HepG2 (cell line): ENCODE measurements around the gene PMEL. TPM values are rescaled to one million over a fixed set of nuclear protein-coding genes. Genes with fewer than 3 reads are reported as not detected.

Experiments used
- ERF ChIP-seq: IDR thresholded peaks from 2 replicates; pipeline ENCODE4 v1.6.1; 2018; ENCODE audit warnings: missing biosample characterization, missing genetic modification reagents
- FOXC1 ChIP-seq: sonication (generic); formaldehyde crosslinking; IDR thresholded peaks from 2 replicates; pipeline ENCODE4 v1.8.0; 2022; ENCODE audit warnings: mild to moderate bottlenecking, missing genetic modification reagents, borderline replicate concordance
- GABPA ChIP-seq, 2 experiments: IDR thresholded peaks; 2 replicates each; pipeline ENCODE4 v1.6.1; 2011 to 2016; ENCODE audit warnings: low read depth in 2 of 2, low read length in 1 of 2, missing biosample characterization in 1 of 2, missing genetic modification characterization in 1 of 2
- GATAD2A ChIP-seq: IDR thresholded peaks from 2 replicates; pipeline ENCODE4 v1.6.1; 2016
- GZF1 ChIP-seq: sonication (generic); formaldehyde crosslinking; IDR thresholded peaks from 2 replicates; pipeline ENCODE4 v1.5.1; 2020; ENCODE audit warnings: mild to moderate bottlenecking, missing genetic modification reagents
- KAT2B ChIP-seq: fragments of 150-350 bp; IDR thresholded peaks from 2 replicates; pipeline ENCODE4 v1.6.1; 2014; ENCODE audit warnings: low read depth, low read length, borderline replicate concordance
- KDM5A ChIP-seq: fragments of 200-600 bp; sonication (generic); IDR thresholded peaks from 2 replicates; pipeline ENCODE4 v1.7.0; 2018; ENCODE audit warnings: antibody characterized with exemption, mild to moderate bottlenecking, low read length, borderline replicate concordance
- KLF11 ChIP-seq: IDR thresholded peaks from 2 replicates; pipeline ENCODE4 v1.6.1; 2016; ENCODE audit warnings: missing compliant biosample characterization
- MIER2 ChIP-seq: IDR thresholded peaks from 2 replicates; pipeline ENCODE4 v1.6.1; 2016; ENCODE audit warnings: missing biosample characterization, missing genetic modification reagents
- PAF1 ChIP-seq: IDR thresholded peaks from 2 replicates; pipeline ENCODE4 v1.6.1; 2016; ENCODE audit warnings: missing genetic modification reagents, missing compliant biosample characterization
- RAD51 ChIP-seq: fragments of 450-650 bp; IDR thresholded peaks from 2 replicates; pipeline ENCODE4 v1.6.1; 2016; ENCODE audit warnings: borderline replicate concordance
- RARG ChIP-seq: sonication (generic); formaldehyde crosslinking; IDR thresholded peaks from 2 replicates; pipeline ENCODE4 v1.4.0; 2020; ENCODE audit warnings: low read depth, mild to moderate bottlenecking, missing genetic modification reagents
- SOX6 ChIP-seq, 2 experiments: fragments of 450-650 bp in 1 of 2; sonication (generic) in 1 of 2; formaldehyde crosslinking in 1 of 2; IDR thresholded peaks; 2 replicates each; pipeline versions ENCODE4 v1.4.0 to v1.6.1; 2017 to 2020; ENCODE audit warnings: antibody characterized with exemption in 1 of 2, mild to moderate bottlenecking in 1 of 2, missing genetic modification reagents in 1 of 2
- SP1 ChIP-seq, 2 experiments: fragments of 450-650 bp in 1 of 2; sonication (generic) in 1 of 2; formaldehyde crosslinking in 1 of 2; IDR thresholded peaks; 2 replicates each; pipeline versions ENCODE4 v1.4.0 to v1.6.1; 2016 to 2020; ENCODE audit warnings: missing genetic modification reagents in 1 of 2
- TBL1XR1 ChIP-seq: fragments of 150-350 bp; IDR thresholded peaks from 2 replicates; pipeline ENCODE4 v1.6.1; 2014; ENCODE audit warnings: borderline replicate concordance, low read length; ENCODE audit not compliant: partially characterized antibody
- ZFX ChIP-seq: sonication (generic); formaldehyde crosslinking; IDR thresholded peaks from 2 replicates; pipeline ENCODE4 v1.4.0; 2020; ENCODE audit warnings: mild to moderate bottlenecking, low read depth, missing genetic modification reagents, moderate library complexity
- ZNF101 ChIP-seq: sonication (generic); formaldehyde crosslinking; IDR thresholded peaks from 2 replicates; pipeline ENCODE4 v1.4.0; 2020; ENCODE audit warnings: mild to moderate bottlenecking, low read depth, missing genetic modification reagents, borderline replicate concordance
- ZNF558 ChIP-seq: sonication (generic); formaldehyde crosslinking; IDR thresholded peaks from 2 replicates; pipeline ENCODE4 v1.9.0; 2022; ENCODE audit warnings: mild to moderate bottlenecking, missing genetic modification reagents, borderline replicate concordance
- polyA plus RNA-seq, 8 experiments: library from polyadenylated mRNA; depleted of rRNA in 3 of 8; stranded (reverse) in 7 of 8; unstranded in 1 of 8; fragments of >200 nt; fragmentation: Illumina TruSeq in 4 of 8; extraction: Trizol in 4 of 8; gene quantifications; 2 replicates each; pipeline versions ENCODE4 v1.2.1 to v1.2.3, GENCODE V29; 2011 to 2016; ENCODE audit warnings: low read depth in 4 of 8, missing spikeins in 1 of 8, mixed read lengths in 1 of 8; ENCODE audit not compliant: insufficient read depth in 1 of 8
- total RNA-seq, 5 experiments: library from RNA; depleted of rRNA; stranded (reverse); fragments of >200 nt; fragmentation: Illumina TruSeq; extraction: Trizol; gene quantifications; 2 replicates each; pipeline ENCODE4 v1.2.3, GENCODE V29; 2016; ENCODE audit warnings: low read depth in 1 of 5
- TF ChIP-seq, protein P1 (sequence below), 2 experiments: IDR thresholded peaks; 2 replicates each; pipeline ENCODE4 v1.6.1; 2011 to 2012; ENCODE audit warnings: low read length in 2 of 2, borderline replicate concordance in 1 of 2, low read depth in 1 of 2, mild to moderate bottlenecking in 1 of 2, moderate library complexity in 1 of 2
- TF ChIP-seq, protein P2 (sequence below): sonication (generic); formaldehyde crosslinking; IDR thresholded peaks from 2 replicates; pipeline ENCODE4 v1.5.1; 2020; ENCODE audit warnings: missing genetic modification reagents, mild to moderate bottlenecking, borderline replicate concordance
- TF ChIP-seq, protein P3 (sequence below): sonication (generic); formaldehyde crosslinking; IDR thresholded peaks from 2 replicates; pipeline ENCODE4 v1.4.0; 2020; ENCODE audit warnings: mild to moderate bottlenecking, missing genetic modification reagents

Gene PMEL
- total and polyA plus RNA-seq, 2 of the 13 experiments (the other 11 are each of a cell fraction or from before 2014, with no cell fraction given): 0.49 to 3.3 TPM

DNA sequence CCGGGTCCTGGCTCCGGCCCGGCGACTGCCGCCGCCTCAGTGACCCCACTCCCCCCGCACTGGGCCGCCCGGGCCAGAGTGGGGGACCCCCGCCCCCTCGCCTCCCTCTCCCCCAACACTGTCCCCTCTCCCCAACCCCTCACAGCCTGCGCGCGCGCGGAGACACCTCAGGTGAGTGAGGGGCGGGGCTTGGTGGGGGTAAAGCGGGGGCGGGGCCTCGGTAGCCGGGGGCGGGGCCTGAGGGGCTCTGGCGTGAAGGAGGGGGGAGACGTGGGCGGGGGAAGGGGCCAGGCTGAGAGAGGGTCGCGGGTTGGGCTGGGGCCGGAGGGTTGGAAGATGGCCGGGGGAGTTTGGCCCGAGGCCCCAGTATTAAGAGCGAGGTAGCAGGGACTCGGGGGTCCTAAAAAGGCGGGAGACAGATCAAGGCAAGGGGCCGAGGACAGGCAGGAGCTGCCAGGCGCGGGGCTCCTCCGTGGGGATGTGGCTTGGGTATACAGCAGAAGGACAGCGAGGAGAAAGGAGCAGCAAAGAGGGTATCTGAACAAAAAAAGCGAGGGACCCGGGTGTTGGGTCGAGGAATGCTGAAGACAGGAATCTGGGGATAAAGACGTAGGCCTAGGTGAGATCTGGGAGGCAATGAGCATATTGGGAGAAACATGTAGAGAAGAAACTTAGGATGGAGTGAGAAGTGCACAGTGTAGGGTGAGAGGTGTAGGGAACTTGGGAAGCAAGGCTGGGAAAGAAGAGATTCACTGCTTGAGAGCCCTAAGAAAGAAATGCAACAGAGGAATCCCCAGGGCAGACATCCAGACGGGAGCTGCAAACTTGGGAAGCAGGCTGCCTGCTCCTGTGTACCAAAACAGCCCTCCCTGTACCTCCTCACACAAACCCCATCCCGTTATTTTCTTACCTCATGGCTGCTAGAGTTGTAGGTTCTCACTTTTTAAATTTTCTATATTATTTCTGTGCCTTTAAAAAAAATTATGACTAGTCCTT lies 42.0 kb upstream of the PMEL start (continued):
- TF ChIP-seq, protein P1, sequence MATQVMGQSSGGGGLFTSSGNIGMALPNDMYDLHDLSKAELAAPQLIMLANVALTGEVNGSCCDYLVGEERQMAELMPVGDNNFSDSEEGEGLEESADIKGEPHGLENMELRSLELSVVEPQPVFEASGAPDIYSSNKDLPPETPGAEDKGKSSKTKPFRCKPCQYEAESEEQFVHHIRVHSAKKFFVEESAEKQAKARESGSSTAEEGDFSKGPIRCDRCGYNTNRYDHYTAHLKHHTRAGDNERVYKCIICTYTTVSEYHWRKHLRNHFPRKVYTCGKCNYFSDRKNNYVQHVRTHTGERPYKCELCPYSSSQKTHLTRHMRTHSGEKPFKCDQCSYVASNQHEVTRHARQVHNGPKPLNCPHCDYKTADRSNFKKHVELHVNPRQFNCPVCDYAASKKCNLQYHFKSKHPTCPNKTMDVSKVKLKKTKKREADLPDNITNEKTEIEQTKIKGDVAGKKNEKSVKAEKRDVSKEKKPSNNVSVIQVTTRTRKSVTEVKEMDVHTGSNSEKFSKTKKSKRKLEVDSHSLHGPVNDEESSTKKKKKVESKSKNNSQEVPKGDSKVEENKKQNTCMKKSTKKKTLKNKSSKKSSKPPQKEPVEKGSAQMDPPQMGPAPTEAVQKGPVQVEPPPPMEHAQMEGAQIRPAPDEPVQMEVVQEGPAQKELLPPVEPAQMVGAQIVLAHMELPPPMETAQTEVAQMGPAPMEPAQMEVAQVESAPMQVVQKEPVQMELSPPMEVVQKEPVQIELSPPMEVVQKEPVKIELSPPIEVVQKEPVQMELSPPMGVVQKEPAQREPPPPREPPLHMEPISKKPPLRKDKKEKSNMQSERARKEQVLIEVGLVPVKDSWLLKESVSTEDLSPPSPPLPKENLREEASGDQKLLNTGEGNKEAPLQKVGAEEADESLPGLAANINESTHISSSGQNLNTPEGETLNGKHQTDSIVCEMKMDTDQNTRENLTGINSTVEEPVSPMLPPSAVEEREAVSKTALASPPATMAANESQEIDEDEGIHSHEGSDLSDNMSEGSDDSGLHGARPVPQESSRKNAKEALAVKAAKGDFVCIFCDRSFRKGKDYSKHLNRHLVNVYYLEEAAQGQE (IDR thresholded peaks at IDR 0.05; ENCODE audit: borderline replicate concordance in 1 of 2, low read depth in 1 of 2, low read length in 2 of 2): no peak
- no peak for TF ChIP-seq SOX6 (IDR thresholded peaks at IDR 0.05)
- TF ChIP-seq SOX6 (CRISPR knock-in tag; IDR thresholded peaks at IDR 0.05): no peak
- TF ChIP-seq, protein P2, sequence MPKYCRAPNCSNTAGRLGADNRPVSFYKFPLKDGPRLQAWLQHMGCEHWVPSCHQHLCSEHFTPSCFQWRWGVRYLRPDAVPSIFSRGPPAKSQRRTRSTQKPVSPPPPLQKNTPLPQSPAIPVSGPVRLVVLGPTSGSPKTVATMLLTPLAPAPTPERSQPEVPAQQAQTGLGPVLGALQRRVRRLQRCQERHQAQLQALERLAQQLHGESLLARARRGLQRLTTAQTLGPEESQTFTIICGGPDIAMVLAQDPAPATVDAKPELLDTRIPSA (CRISPR knock-in tag): no peak
- no peak for TF ChIP-seq KAT2B
- TF ChIP-seq PAF1 (CRISPR knock-in tag): no peak
- TF ChIP-seq ZNF101: no peak
- no peak for TF ChIP-seq FOXC1 (CRISPR knock-in tag)
- TF ChIP-seq KDM5A: peak; percentile 11; the same call in 1 of the 2 replicates
- no peak for TF ChIP-seq RAD51
- no peak for TF ChIP-seq TBL1XR1
- TF ChIP-seq GZF1 (CRISPR knock-in tag): no peak
- no peak for TF ChIP-seq ZNF558
- no peak for TF ChIP-seq ERF (CRISPR knock-in tag)
- no peak for TF ChIP-seq SP1 (IDR thresholded peaks at IDR 0.05)
- TF ChIP-seq SP1 (CRISPR knock-in tag; IDR thresholded peaks at IDR 0.05): no peak
- 0 out of 2 replicates have a peak, but pooled peaks have one; percentile 10 for TF ChIP-seq ZFX (CRISPR knock-in tag)
- no peak for TF ChIP-seq RARG (CRISPR knock-in tag)
- TF ChIP-seq, protein P3, sequence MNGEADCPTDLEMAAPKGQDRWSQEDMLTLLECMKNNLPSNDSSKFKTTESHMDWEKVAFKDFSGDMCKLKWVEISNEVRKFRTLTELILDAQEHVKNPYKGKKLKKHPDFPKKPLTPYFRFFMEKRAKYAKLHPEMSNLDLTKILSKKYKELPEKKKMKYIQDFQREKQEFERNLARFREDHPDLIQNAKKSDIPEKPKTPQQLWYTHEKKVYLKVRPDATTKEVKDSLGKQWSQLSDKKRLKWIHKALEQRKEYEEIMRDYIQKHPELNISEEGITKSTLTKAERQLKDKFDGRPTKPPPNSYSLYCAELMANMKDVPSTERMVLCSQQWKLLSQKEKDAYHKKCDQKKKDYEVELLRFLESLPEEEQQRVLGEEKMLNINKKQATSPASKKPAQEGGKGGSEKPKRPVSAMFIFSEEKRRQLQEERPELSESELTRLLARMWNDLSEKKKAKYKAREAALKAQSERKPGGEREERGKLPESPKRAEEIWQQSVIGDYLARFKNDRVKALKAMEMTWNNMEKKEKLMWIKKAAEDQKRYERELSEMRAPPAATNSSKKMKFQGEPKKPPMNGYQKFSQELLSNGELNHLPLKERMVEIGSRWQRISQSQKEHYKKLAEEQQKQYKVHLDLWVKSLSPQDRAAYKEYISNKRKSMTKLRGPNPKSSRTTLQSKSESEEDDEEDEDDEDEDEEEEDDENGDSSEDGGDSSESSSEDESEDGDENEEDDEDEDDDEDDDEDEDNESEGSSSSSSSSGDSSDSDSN (CRISPR knock-in tag): no peak
- no peak for TF ChIP-seq GABPA (IDR thresholded peaks at IDR 0.05; ENCODE audit: low read depth, low read length)
- no peak for TF ChIP-seq GABPA (CRISPR knock-in tag; IDR thresholded peaks at IDR 0.05; ENCODE audit: low read depth)
- TF ChIP-seq GATAD2A (CRISPR knock-in tag): no peak
- TF ChIP-seq KLF11 (CRISPR knock-in tag): no peak
- no peak for TF ChIP-seq MIER2 (CRISPR knock-in tag)
